Measurements from ENCODE around the gene MYO10.

The MYO10 gene

GRCh38 chr5:16625096-16625495 lies 311.0 kb downstream of the MYO10 start:
- DNase-seq (ENCODE audit: low read depth in 2 of 2) = no peak

- no peak for DNase-seq (ENCODE audit: low read depth in 2 of 2)
Measured at GRCh38 chr5:16619136-16619535, 317.0 kb downstream of the MYO10 start.

- DNase-seq (ENCODE audit: low read depth in 2 of 2) = no peak
Measured at GRCh38 chr5:16618138-16618897, 317.8 kb downstream of the MYO10 start.

- peak in 1 of 2 experiments; percentile 27 for DNase-seq (ENCODE audit: low read depth in 2 of 2)
Measured at GRCh38 chr5:16617274-16617968, 318.7 kb downstream of the MYO10 start.

- DNase-seq (ENCODE audit: low read depth in 2 of 2) = peak; percentile 64 to 73
Measured at GRCh38 chr5:16616536-16617273, 319.4 kb downstream of the MYO10 start, which contains the start of gene RETREG1. TSS of gene RETREG1 (minus strand) at chr5:16616997. CDS start at chr5:16616971, 26 bp downstream.

- no peak for DNase-seq (ENCODE audit: low read depth in 2 of 2)
Measured at GRCh38 chr5:16615741-16616535, 320.1 kb downstream of the MYO10 start.

- no peak for DNase-seq (ENCODE audit: low read depth in 2 of 2)
Measured at GRCh38 chr5:16612007-16612406, 324.1 kb downstream of the MYO10 start.
